Chondrocyte (in vitro differentiated cells): Measurements from ENCODE around the gene FIBIN. TPM values are rescaled to one million over a fixed set of nuclear protein-coding genes. Genes with fewer than 3 reads are reported as not detected.

Experiments
- DNase-seq: peaks from one replicate; pipeline ENCODE4 v3.0.0; 2021; ENCODE audit warnings: mixed read lengths, low spot score
- H3K27ac Mint-ChIP-seq: one replicate; pipeline ENCODE4 v1.8.0; 2021; ENCODE audit warnings: mild to moderate bottlenecking, moderate library complexity, mixed read lengths; ENCODE audit not compliant: unreplicated experiment
- H3K27me3 Mint-ChIP-seq: 2 replicates; pipeline ENCODE4 v1.8.0; 2021; ENCODE audit warnings: low read depth, mixed read lengths
- H3K36me3 Mint-ChIP-seq: 2 replicates; pipeline ENCODE4 v1.8.0; 2021; ENCODE audit warnings: low read depth, mixed read lengths
- H3K4me1 Mint-ChIP-seq: 2 replicates; pipeline ENCODE4 v1.8.0; 2021; ENCODE audit warnings: low read depth, mild to moderate bottlenecking, mixed read lengths
- H3K4me3 Mint-ChIP-seq: one replicate; pipeline ENCODE4 v1.8.0; 2021; ENCODE audit warnings: mild to moderate bottlenecking, moderate library complexity, mixed read lengths; ENCODE audit not compliant: unreplicated experiment
- H3K9me3 Mint-ChIP-seq: 2 replicates; pipeline ENCODE4 v1.8.0; 2021; ENCODE audit warnings: low read depth, mixed read lengths
- total RNA-seq: library from RNA; stranded (reverse); gene quantifications from 3 replicates; pipeline ENCODE4 v1.2.1, GENCODE V29; 2021
- TF ChIP-seq, protein P1 (sequence below): fragments of 200-600 bp; sonication (generic); IDR thresholded peaks from 2 replicates; pipeline ENCODE4 v1.5.0; 2021; ENCODE audit warnings: antibody characterized with exemption, mild to moderate bottlenecking, moderate library complexity

FIBIN gene
- total RNA-seq, 1 donor from 2014 or later: 98.5 TPM

DNA sequence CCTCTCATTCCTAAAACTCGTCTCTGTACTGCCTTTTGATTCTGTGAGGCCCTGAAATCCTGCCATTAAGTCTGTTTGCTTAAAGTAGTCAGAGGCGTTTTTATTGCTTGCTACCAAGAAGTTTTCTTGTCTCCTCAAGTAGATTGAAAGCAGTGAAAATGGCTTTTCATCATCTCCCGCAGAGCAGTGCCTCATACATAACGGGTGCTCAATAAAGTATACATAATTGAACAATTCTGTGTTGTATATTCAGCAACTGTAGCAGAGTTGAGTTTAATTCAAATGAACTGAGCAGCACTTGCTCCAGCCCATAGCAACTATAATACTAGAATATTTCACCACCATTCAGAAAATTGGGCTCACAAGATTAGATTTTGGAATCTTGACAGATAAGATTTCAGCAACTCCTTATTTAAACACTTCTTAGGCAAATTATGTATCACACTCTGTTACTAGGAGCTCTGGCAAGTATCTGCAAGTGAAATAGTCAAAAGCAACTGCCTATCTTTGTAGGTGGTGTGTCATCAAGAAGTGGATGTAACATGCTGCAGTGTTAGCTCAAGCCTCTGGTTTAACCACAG is 20.0 kb downstream of the FIBIN start:
- Mint-ChIP-seq H3K9me3 (no peaks in the 10 kb centered on the region), H3K4me1 (peaks cover 35% of the 10 kb centered on the region), H3K27ac (peak overlapping the region; percentile 88), H3K27me3 (no peaks in the 10 kb centered on the region), H3K36me3 (peaks cover 1% of the 10 kb centered on the region), H3K4me3 (no peak overlapping the region)
- TF ChIP-seq, protein P1, sequence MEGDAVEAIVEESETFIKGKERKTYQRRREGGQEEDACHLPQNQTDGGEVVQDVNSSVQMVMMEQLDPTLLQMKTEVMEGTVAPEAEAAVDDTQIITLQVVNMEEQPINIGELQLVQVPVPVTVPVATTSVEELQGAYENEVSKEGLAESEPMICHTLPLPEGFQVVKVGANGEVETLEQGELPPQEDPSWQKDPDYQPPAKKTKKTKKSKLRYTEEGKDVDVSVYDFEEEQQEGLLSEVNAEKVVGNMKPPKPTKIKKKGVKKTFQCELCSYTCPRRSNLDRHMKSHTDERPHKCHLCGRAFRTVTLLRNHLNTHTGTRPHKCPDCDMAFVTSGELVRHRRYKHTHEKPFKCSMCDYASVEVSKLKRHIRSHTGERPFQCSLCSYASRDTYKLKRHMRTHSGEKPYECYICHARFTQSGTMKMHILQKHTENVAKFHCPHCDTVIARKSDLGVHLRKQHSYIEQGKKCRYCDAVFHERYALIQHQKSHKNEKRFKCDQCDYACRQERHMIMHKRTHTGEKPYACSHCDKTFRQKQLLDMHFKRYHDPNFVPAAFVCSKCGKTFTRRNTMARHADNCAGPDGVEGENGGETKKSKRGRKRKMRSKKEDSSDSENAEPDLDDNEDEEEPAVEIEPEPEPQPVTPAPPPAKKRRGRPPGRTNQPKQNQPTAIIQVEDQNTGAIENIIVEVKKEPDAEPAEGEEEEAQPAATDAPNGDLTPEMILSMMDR: no peak
- DNase-seq: no peak

DNA sequence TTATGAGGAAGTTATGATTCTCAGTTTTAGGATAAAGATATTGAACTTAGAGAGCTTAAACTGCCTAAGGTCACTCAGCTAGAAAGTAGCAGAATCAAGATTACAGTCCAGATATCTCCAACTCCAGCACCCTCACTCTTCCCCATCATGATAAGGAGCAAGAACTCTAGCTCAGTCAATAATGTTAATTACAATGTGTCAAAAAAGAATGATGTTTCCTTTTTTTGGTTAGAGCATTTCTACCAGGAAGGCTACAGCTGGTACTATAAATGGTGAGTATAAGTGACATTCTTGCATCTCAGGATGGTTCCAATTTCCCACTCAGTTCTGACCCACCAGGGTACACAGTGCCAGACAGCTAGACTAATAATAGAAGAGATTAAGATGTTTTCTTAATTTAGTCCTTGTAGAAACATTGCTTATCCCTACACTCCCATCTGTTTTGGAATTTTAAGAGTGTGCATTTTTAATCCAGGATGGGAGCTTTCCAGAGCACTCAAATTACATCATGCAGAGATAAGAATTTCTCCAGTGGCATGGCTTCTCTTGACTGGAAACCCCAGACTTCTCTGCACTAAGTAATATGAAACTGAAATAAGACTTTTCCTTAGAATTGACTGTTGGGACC is 25.1 kb downstream of the FIBIN start:
- Mint-ChIP-seq H3K36me3 (peaks cover 1% of the 10 kb centered on the region), H3K4me3 (no peak overlapping the region), H3K27ac (peak overlapping the region; percentile 24), H3K4me1 (peaks cover 24% of the 10 kb centered on the region), H3K9me3 (no peaks in the 10 kb centered on the region), H3K27me3 (no peaks in the 10 kb centered on the region)
- DNase-seq: no peak
- TF ChIP-seq, protein P1: no peak

DNA sequence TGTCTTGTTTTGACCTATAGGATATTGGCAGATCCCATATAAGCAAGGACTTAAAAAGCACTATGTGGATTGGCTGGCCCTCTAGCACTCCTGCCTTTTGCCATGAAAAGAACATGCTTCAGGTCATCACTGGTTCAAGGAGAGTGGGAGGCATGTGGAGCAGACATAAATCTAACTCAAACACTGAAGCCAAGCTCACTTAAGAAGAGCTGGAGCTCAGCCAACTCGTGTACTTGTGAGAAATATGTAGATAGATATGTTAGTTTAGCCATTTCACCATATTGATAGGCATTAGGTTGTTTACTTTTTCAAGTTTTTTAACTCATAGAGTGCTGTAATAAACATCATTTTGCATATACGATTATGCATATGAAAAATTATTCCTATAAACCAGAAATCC is 26.8 kb downstream of the FIBIN start:
- no peak for DNase-seq
- no peak overlapping the region for H3K27ac Mint-ChIP-seq
- no peak overlapping the region for H3K4me3 Mint-ChIP-seq
- peaks cover 1% of the 10 kb centered on the region for H3K36me3 Mint-ChIP-seq
- H3K4me1 Mint-ChIP-seq: peaks cover 17% of the 10 kb centered on the region
- no peaks in the 10 kb centered on the region for H3K27me3 Mint-ChIP-seq
- no peaks in the 10 kb centered on the region for H3K9me3 Mint-ChIP-seq
- TF ChIP-seq, protein P1: no peak

DNA sequence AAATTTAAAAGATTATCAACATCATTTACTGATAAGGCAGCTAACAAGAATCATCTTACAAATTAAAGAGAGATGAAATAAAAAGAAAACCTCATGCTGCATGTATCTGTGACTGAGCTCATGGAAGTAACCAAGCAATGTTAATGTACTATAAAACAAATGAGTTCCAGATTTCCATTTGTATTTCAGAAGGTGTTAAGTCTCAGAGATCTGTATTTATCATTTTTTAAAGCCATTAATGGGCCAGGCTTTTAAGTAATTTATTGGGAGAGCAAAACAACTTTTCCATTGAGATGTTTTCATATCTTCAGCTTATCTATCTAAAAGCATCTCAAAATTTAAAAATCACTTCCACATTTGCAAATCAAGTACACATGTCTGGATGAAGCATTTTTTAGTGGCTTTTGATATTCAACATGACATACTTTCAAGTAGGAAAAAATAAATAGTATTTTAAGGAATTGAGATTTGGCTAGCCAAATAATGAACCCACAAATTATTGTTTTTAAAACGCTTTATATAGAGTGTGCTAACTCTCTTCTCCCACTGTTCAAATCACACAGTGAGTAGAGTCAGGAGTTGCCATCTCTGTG is 28.8 kb downstream of the FIBIN start:
- Mint-ChIP-seq H3K4me1 (peaks cover 23% of the 10 kb centered on the region), H3K27me3 (no peaks in the 10 kb centered on the region), H3K27ac (no peak overlapping the region)

DNA sequence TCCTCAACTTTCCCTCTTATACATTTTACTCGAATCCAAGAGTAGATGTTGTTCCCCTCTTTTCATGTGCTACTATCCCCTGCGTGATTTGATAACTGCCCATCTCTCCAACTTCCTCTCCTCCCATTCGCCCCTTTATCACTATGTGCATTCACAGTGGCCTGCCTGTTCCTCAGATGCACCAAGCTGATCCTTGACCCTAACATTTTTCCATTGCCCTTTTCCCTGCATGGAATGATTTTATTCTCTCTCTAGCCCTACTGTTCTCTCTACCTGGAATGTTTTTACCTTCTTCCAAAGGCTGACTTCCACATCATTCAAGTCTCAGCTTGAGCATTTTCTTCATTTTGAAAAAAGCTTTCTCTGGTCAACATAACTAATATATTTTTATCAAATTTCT is 31.0 kb downstream of the FIBIN start:
- Mint-ChIP-seq H3K4me3 (no peak overlapping the region), H3K36me3 (no peaks in the 10 kb centered on the region), H3K4me1 (peaks cover 25% of the 10 kb centered on the region), H3K27ac (no peak overlapping the region), H3K27me3 (no peaks in the 10 kb centered on the region), H3K9me3 (peaks cover 6% of the 10 kb centered on the region)
- DNase-seq: no peak
- TF ChIP-seq, protein P1: no peak

More for the DNA sequence above, 28.8 kb downstream of the FIBIN start:
- no peak for DNase-seq
- Mint-ChIP-seq H3K4me3 (no peak overlapping the region), H3K36me3 (no peaks in the 10 kb centered on the region), H3K9me3 (peaks cover 6% of the 10 kb centered on the region)
- TF ChIP-seq, protein P1: no peak
